ENCODE results near the gene AGAP2. TPM values are rescaled to one million over a fixed set of nuclear protein-coding genes. Genes with fewer than 3 reads are reported as not detected.

The AGAP2 gene
- total RNA-seq, 4 donors from 2014 or later, result 1.1 to 5.7 (median 2.5) TPM

DNA sequence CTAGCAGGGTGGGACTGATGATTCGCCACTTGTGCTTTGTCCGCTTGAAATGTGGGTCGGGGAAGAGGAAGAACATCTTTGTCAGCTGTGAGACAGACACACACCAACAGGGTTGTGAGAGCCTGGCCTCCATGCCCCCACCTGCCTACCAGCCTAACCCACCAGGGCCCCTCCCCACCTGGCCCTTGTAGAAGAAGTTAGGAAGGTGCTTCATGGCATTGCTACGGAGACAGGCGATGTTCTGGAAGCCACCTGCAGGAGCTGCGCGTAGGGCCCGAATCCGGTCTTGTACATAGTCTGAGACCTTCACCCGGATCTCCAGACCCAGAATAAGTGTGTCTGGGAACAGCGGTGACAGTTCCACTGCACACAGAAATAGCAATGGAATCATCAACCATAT, 31.1 kb upstream of the AGAP2 start:
- Histone ChIP-seq H3K36me3 (peaks cover 0 to 34% (median 0%) of the 10 kb centered on the region in 3 donors), H3K27me3 (peaks cover 2 to 28% of the 10 kb centered on the region in 2 donors), H3K4me3 (no peak overlapping the region), H3K27ac (no peak overlapping the region), H3K9me3 (no peaks in the 10 kb centered on the region), H3K4me1 (peaks cover 0 to 53% (median 35%) of the 10 kb centered on the region in 4 donors)
- DNase-seq (ENCODE audit: low spot score in 2 of 2), result no peak
- 90 to 98% methylated on average over 10 to 11 of the region's 11 CpGs for WGBS, 2 donors
- TF ChIP-seq EP300 (IDR thresholded peaks at IDR 0.05), result no peak
- TF ChIP-seq, protein P1, sequence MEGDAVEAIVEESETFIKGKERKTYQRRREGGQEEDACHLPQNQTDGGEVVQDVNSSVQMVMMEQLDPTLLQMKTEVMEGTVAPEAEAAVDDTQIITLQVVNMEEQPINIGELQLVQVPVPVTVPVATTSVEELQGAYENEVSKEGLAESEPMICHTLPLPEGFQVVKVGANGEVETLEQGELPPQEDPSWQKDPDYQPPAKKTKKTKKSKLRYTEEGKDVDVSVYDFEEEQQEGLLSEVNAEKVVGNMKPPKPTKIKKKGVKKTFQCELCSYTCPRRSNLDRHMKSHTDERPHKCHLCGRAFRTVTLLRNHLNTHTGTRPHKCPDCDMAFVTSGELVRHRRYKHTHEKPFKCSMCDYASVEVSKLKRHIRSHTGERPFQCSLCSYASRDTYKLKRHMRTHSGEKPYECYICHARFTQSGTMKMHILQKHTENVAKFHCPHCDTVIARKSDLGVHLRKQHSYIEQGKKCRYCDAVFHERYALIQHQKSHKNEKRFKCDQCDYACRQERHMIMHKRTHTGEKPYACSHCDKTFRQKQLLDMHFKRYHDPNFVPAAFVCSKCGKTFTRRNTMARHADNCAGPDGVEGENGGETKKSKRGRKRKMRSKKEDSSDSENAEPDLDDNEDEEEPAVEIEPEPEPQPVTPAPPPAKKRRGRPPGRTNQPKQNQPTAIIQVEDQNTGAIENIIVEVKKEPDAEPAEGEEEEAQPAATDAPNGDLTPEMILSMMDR (IDR thresholded peaks at IDR 0.05), result no peak
- TF ChIP-seq POLR2A (IDR thresholded peaks at IDR 0.05), result no peak

DNA sequence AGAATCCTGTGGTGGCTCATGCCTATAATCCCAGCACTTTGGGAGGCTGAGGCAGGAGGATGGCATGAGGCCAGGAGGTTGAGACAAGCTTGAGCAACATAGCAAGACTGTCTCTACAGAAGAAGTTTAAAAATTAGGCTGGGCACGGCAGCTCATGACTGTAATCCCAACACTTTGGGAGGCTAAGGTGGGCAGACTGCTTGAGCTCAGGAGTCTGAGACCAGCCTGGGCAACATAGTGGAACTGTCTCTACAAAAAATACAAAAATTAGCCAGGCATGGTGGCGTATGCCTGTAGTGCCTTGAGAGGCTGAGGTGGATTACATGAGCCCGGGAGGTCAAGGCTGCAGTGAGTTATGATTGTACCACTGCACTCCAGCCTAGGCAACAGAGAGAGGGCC, 29.3 kb upstream of the AGAP2 start:
- H3K36me3 ChIP-seq, result peaks cover 0 to 30% (median 0%) of the 10 kb centered on the region in 3 donors
- 91 to 94% methylated on average over 3 of the region's 3 CpGs for whole genome bisulfite sequencing, 2 donors
- peaks cover 2 to 45% of the 10 kb centered on the region in 2 donors for H3K27me3 ChIP-seq
- peaks cover 0 to 44% (median 35%) of the 10 kb centered on the region in 4 donors for H3K4me1 ChIP-seq
- H3K27ac ChIP-seq, result no peak overlapping the region
- DNase-seq (ENCODE audit: low spot score in 2 of 2), result no peak
- H3K9me3 ChIP-seq, result no peaks in the 10 kb centered on the region
- no peak overlapping the region for H3K4me3 ChIP-seq
- TF ChIP-seq EP300 (IDR thresholded peaks at IDR 0.05), result no peak
- TF ChIP-seq, protein P1 (IDR thresholded peaks at IDR 0.05), result no peak
- no peak for TF ChIP-seq POLR2A (IDR thresholded peaks at IDR 0.05)

DNA sequence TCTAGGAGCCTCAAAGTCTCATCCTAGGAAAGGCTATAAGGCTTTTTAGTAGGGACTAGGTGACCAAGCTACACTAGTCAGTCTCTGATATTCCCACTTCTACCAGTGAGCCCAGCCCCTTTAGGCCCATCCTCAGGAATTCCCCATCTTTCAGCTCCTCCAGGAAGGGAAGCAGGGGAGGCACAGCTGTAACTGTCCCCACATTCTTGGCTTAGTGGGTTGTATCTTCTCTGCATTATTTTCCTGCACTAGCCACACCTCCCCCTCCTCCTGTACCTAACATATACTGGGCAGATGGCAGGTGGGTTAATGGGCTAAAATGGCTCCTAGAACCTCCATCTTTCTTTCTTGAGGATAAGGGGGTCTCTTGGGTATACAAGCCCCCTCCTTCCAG, 28.8 kb upstream of the AGAP2 start:
- Histone ChIP-seq H3K27ac (no peak overlapping the region), H3K9me3 (no peaks in the 10 kb centered on the region), H3K4me1 (peaks cover 0 to 43% (median 35%) of the 10 kb centered on the region in 4 donors), H3K4me3 (no peak overlapping the region), H3K27me3 (peaks cover 2 to 49% of the 10 kb centered on the region in 2 donors), H3K36me3 (peaks cover 0 to 30% (median 0%) of the 10 kb centered on the region in 3 donors)
- TF ChIP-seq POLR2A (IDR thresholded peaks at IDR 0.05) (no peak), EP300 (IDR thresholded peaks at IDR 0.05) (no peak)
- TF ChIP-seq, protein P1 (IDR thresholded peaks at IDR 0.05), result no peak
- no peak for DNase-seq (ENCODE audit: low spot score in 2 of 2)

DNA sequence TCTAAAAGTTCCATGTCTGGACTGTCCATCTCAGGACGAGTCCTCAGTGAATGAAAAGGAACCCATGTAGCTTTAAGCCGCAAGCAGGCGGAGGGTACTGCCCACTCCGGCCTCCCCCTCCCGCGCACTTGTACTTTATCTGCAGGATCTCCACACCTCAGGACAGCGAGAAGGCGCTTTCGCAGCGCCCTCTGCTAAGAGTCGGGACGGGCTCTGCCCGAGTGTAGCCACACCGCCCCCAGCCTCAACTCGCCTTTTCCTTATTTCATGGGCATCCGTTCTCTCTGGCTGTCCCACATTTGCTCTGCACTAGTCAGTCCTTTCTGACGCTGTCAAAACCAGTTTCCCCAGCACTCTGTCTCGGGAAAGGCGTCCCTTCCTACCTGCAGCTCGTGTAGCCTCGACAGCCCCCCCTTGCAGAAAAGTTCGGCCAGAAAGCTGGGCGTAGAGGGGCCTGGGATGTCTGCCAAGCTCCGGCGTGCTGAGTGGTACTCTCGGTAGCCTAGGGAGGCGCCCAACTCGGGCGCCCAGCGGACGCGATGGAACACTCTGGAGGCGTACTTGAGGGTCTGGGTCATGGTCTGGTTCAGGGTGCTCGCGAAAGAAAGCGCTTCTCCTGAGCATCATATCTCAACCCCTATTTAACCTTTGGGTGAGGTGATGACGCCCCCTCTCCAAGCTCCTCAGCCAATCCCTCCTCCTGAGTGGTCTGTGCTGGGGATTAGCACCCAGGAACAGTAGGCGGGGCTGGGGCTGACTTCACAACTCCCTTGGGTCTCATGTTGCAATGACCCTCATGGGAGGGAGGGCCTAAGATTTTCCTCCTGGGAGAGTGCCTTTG, 28.1 kb upstream of the AGAP2 start, which contains the start of gene CYP27B1:
Gene CYP27B1 (minus strand): TSS at position 615 of the 841 bp plus-strand sequence. CDS start 37 bp downstream, at position 578.
- peaks cover 0 to 30% (median 0%) of the 10 kb centered on the region in 3 donors for H3K36me3 ChIP-seq
- TF ChIP-seq POLR2A (IDR thresholded peaks at IDR 0.05), result no peak
- TF ChIP-seq, protein P1 (IDR thresholded peaks at IDR 0.05), result no peak
- no peak for TF ChIP-seq EP300 (IDR thresholded peaks at IDR 0.05)
- peak within 1 kb of the TSS in 3 of 4 donors; percentile 12 to 46 (median 41) for H3K4me3 ChIP-seq
- peaks cover 2 to 49% of the 10 kb centered on the region in 2 donors for H3K27me3 ChIP-seq
- peaks cover 0 to 43% (median 35%) of the 10 kb centered on the region in 4 donors for H3K4me1 ChIP-seq
- no peak within 1 kb of the TSS for H3K27ac ChIP-seq
- 3 to 7% methylated on average over 25 to 38 of the region's 38 CpGs for WGBS, 2 donors
- no peaks in the 10 kb centered on the region for H3K9me3 ChIP-seq
- no peak for DNase-seq (ENCODE audit: low spot score in 2 of 2)

Measured in tibial nerve (tissue), 4 donors.